WTC11 (cell line): Measurements from ENCODE around the gene TMEM258. TPM values are rescaled to one million over a fixed set of nuclear protein-coding genes. Genes with fewer than 3 reads are reported as not detected.

ENCODE experiments used
- ATAC-seq: fragments of 200-7000 bp; cut with Tn5 transposase; 2 replicates; pipeline ENCODE4 v1.10.0; 2021; ENCODE audit warnings: mild to moderate bottlenecking, moderate library complexity
- CTCF ChIA-PET: fragments of 300-600 bp; sonication (Branson Sonifier 250); formaldehyde crosslinking; loops from one replicate; lab custom pipeline; 2021; ENCODE audit warnings: antibody characterized with exemption; lab: Charles Lee
- POLR2A ChIA-PET: fragments of 350-600 bp; sonication (Branson Sonifier 250); formaldehyde crosslinking; loops from one replicate; lab custom pipeline; 2021; ENCODE audit warnings: antibody characterized with exemption; lab: Charles Lee
- DNase-seq: peaks from one replicate; pipeline ENCODE4 v3.0.0; 2021; ENCODE audit warnings: low spot score
- H3K27ac Mint-ChIP-seq: 2 replicates; pipeline ENCODE4 v1.8.0; 2021; ENCODE audit warnings: mixed read lengths
- H3K27me3 Mint-ChIP-seq: 2 replicates; pipeline ENCODE4 v1.8.0; 2021; ENCODE audit warnings: low read depth, mild to moderate bottlenecking, moderate library complexity, mixed read lengths
- H3K36me3 Mint-ChIP-seq: 2 replicates; pipeline ENCODE4 v1.8.0; 2021; ENCODE audit warnings: mixed read lengths
- H3K4me1 Mint-ChIP-seq: 2 replicates; pipeline ENCODE4 v1.8.0; 2022; ENCODE audit warnings: mixed read lengths
- H3K4me3 Mint-ChIP-seq: 2 replicates; pipeline ENCODE4 v1.8.0; 2021; ENCODE audit warnings: mild to moderate bottlenecking, moderate library complexity, mixed read lengths
- H3K9me3 Mint-ChIP-seq: 2 replicates; pipeline ENCODE4 v1.8.0; 2021; ENCODE audit warnings: mixed read lengths
- ESRRA ChIP-seq: sonication (generic); formaldehyde crosslinking; IDR thresholded peaks from 2 replicates; pipeline ENCODE4 v1.8.1; 2022; ENCODE audit warnings: mild to moderate bottlenecking, missing genetic modification reagents, borderline replicate concordance
- GTF2I ChIP-seq: fragments of 250-450 bp; sonication (Bioruptor Pico); conservative IDR thresholded peaks from 2 replicates; pipeline ENCODE4 v1.4.0; 2021; ENCODE audit warnings: mild to moderate bottlenecking
- JAZF1 ChIP-seq: fragments of 250-450 bp; sonication (Bioruptor Pico); IDR thresholded peaks from 2 replicates; pipeline ENCODE4 v1.9.0; 2021; ENCODE audit warnings: moderate library complexity, mild to moderate bottlenecking, inconsistent platforms
- JUN ChIP-seq: sonication (generic); formaldehyde crosslinking; IDR thresholded peaks from 2 replicates; pipeline ENCODE4 v1.8.0; 2023; ENCODE audit warnings: mild to moderate bottlenecking, missing genetic modification reagents
- SMAD4 ChIP-seq: sonication (generic); formaldehyde crosslinking; IDR thresholded peaks from 2 replicates; pipeline ENCODE4 v1.8.0; 2022; ENCODE audit warnings: mild to moderate bottlenecking, missing genetic modification reagents
- ZBTB21 ChIP-seq: sonication (generic); formaldehyde crosslinking; IDR thresholded peaks from 2 replicates; pipeline ENCODE4 v1.8.1; 2023; ENCODE audit warnings: mild to moderate bottlenecking, missing genetic modification reagents, borderline replicate concordance
- ZNF416 ChIP-seq: fragments of 250-450 bp; sonication (Bioruptor Pico); IDR thresholded peaks from 2 replicates; pipeline ENCODE4 v1.9.0; 2021; ENCODE audit warnings: mild to moderate bottlenecking, inconsistent platforms
- total RNA-seq: library from RNA; stranded (reverse); gene quantifications from 3 replicates; pipeline ENCODE4 v1.2.3, GENCODE V29; 2021
- TF ChIP-seq, protein P1 (sequence below): sonication (generic); formaldehyde crosslinking; IDR thresholded peaks from 2 replicates; pipeline ENCODE4 v1.8.0; 2023; ENCODE audit warnings: missing genetic modification reagents, mild to moderate bottlenecking, borderline replicate concordance
- TF ChIP-seq, protein P2 (sequence below): fragments of 250-450 bp; sonication (Bioruptor Pico); IDR thresholded peaks from 2 replicates; pipeline ENCODE4 v1.8.0; 2021; ENCODE audit warnings: mild to moderate bottlenecking
- TF ChIP-seq, protein P3 (sequence below): fragments of 250-450 bp; sonication (Bioruptor Pico); IDR thresholded peaks from 2 replicates; pipeline ENCODE4 v1.9.0; 2021; ENCODE audit warnings: moderate library complexity, mild to moderate bottlenecking, inconsistent platforms, borderline replicate concordance
- TF ChIP-seq, protein P4 (sequence below): fragments of 250-450 bp; sonication (Bioruptor Pico); IDR thresholded peaks from 2 replicates; pipeline ENCODE4 v1.9.0; 2021; ENCODE audit warnings: mild to moderate bottlenecking, borderline replicate concordance
- TF ChIP-seq, protein P5 (sequence below): sonication (generic); formaldehyde crosslinking; IDR thresholded peaks from 2 replicates; pipeline ENCODE4 v1.8.0; 2022; ENCODE audit warnings: missing genetic modification reagents
- TF ChIP-seq, protein P6 (sequence below): sonication (generic); formaldehyde crosslinking; IDR thresholded peaks from 2 replicates; pipeline ENCODE4 v1.8.1; 2023; ENCODE audit warnings: mild to moderate bottlenecking, missing genetic modification reagents, borderline replicate concordance

TMEM258 gene
- total RNA-seq, 1 experiment from 2014 or later = 175 TPM

DNA sequence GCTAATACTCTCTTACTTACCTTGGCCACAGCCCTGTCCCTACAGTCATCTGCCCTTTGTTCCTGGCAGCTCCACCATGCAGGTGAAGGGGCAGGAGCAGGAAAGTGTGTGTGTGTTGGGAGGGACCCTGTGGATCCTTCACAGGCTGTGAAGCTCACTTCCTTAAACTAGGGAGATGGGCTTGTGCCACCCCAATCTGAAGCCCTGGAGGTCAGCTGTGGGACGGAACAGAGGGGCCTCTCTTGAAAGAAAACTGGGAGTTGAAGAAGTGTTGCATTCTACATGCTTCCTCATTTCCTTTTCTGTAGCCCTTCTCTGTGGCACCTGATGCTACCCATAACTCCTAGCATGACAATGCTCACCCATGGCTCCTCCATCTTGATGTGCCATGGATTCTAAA, 12.7 kb upstream of the TMEM258 start:
- peaks cover 78% of the 10 kb centered on the region for H3K36me3 Mint-ChIP-seq
- TF ChIP-seq ESRRA (CRISPR knock-in tag) (no peak), ZNF416 (no peak), SMAD4 (CRISPR knock-in tag) (no peak), JAZF1 (no peak), GTF2I (CRISPR knock-in tag) (no peak), JUN (CRISPR knock-in tag) (no peak), ZBTB21 (no peak)
- TF ChIP-seq, protein P1, sequence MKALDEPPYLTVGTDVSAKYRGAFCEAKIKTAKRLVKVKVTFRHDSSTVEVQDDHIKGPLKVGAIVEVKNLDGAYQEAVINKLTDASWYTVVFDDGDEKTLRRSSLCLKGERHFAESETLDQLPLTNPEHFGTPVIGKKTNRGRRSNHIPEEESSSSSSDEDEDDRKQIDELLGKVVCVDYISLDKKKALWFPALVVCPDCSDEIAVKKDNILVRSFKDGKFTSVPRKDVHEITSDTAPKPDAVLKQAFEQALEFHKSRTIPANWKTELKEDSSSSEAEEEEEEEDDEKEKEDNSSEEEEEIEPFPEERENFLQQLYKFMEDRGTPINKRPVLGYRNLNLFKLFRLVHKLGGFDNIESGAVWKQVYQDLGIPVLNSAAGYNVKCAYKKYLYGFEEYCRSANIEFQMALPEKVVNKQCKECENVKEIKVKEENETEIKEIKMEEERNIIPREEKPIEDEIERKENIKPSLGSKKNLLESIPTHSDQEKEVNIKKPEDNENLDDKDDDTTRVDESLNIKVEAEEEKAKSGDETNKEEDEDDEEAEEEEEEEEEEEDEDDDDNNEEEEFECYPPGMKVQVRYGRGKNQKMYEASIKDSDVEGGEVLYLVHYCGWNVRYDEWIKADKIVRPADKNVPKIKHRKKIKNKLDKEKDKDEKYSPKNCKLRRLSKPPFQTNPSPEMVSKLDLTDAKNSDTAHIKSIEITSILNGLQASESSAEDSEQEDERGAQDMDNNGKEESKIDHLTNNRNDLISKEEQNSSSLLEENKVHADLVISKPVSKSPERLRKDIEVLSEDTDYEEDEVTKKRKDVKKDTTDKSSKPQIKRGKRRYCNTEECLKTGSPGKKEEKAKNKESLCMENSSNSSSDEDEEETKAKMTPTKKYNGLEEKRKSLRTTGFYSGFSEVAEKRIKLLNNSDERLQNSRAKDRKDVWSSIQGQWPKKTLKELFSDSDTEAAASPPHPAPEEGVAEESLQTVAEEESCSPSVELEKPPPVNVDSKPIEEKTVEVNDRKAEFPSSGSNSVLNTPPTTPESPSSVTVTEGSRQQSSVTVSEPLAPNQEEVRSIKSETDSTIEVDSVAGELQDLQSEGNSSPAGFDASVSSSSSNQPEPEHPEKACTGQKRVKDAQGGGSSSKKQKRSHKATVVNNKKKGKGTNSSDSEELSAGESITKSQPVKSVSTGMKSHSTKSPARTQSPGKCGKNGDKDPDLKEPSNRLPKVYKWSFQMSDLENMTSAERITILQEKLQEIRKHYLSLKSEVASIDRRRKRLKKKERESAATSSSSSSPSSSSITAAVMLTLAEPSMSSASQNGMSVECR = no peak
- TF ChIP-seq, protein P2, sequence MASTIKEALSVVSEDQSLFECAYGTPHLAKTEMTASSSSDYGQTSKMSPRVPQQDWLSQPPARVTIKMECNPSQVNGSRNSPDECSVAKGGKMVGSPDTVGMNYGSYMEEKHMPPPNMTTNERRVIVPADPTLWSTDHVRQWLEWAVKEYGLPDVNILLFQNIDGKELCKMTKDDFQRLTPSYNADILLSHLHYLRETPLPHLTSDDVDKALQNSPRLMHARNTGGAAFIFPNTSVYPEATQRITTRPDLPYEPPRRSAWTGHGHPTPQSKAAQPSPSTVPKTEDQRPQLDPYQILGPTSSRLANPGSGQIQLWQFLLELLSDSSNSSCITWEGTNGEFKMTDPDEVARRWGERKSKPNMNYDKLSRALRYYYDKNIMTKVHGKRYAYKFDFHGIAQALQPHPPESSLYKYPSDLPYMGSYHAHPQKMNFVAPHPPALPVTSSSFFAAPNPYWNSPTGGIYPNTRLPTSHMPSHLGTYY (CRISPR knock-in tag) = no peak
- TF ChIP-seq, protein P3, sequence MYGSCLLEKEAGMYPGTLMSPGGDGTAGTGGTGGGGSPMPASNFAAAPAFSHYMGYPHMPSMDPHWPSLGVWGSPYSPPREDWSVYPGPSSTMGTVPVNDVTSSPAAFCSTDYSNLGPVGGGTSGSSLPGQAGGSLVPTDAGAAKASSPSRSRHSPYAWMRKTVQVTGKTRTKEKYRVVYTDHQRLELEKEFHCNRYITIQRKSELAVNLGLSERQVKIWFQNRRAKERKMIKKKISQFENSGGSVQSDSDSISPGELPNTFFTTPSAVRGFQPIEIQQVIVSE = no peak
- TF ChIP-seq, protein P4, sequence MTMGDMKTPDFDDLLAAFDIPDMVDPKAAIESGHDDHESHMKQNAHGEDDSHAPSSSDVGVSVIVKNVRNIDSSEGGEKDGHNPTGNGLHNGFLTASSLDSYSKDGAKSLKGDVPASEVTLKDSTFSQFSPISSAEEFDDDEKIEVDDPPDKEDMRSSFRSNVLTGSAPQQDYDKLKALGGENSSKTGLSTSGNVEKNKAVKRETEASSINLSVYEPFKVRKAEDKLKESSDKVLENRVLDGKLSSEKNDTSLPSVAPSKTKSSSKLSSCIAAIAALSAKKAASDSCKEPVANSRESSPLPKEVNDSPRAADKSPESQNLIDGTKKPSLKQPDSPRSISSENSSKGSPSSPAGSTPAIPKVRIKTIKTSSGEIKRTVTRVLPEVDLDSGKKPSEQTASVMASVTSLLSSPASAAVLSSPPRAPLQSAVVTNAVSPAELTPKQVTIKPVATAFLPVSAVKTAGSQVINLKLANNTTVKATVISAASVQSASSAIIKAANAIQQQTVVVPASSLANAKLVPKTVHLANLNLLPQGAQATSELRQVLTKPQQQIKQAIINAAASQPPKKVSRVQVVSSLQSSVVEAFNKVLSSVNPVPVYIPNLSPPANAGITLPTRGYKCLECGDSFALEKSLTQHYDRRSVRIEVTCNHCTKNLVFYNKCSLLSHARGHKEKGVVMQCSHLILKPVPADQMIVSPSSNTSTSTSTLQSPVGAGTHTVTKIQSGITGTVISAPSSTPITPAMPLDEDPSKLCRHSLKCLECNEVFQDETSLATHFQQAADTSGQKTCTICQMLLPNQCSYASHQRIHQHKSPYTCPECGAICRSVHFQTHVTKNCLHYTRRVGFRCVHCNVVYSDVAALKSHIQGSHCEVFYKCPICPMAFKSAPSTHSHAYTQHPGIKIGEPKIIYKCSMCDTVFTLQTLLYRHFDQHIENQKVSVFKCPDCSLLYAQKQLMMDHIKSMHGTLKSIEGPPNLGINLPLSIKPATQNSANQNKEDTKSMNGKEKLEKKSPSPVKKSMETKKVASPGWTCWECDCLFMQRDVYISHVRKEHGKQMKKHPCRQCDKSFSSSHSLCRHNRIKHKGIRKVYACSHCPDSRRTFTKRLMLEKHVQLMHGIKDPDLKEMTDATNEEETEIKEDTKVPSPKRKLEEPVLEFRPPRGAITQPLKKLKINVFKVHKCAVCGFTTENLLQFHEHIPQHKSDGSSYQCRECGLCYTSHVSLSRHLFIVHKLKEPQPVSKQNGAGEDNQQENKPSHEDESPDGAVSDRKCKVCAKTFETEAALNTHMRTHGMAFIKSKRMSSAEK (CRISPR knock-in tag) = no peak
- TF ChIP-seq, protein P5, sequence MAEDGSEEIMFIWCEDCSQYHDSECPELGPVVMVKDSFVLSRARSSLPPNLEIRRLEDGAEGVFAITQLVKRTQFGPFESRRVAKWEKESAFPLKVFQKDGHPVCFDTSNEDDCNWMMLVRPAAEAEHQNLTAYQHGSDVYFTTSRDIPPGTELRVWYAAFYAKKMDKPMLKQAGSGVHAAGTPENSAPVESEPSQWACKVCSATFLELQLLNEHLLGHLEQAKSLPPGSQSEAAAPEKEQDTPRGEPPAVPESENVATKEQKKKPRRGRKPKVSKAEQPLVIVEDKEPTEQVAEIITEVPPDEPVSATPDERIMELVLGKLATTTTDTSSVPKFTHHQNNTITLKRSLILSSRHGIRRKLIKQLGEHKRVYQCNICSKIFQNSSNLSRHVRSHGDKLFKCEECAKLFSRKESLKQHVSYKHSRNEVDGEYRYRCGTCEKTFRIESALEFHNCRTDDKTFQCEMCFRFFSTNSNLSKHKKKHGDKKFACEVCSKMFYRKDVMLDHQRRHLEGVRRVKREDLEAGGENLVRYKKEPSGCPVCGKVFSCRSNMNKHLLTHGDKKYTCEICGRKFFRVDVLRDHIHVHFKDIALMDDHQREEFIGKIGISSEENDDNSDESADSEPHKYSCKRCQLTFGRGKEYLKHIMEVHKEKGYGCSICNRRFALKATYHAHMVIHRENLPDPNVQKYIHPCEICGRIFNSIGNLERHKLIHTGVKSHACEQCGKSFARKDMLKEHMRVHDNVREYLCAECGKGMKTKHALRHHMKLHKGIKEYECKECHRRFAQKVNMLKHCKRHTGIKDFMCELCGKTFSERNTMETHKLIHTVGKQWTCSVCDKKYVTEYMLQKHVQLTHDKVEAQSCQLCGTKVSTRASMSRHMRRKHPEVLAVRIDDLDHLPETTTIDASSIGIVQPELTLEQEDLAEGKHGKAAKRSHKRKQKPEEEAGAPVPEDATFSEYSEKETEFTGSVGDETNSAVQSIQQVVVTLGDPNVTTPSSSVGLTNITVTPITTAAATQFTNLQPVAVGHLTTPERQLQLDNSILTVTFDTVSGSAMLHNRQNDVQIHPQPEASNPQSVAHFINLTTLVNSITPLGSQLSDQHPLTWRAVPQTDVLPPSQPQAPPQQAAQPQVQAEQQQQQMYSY (CRISPR knock-in tag) = no peak
- TF ChIP-seq, protein P6, sequence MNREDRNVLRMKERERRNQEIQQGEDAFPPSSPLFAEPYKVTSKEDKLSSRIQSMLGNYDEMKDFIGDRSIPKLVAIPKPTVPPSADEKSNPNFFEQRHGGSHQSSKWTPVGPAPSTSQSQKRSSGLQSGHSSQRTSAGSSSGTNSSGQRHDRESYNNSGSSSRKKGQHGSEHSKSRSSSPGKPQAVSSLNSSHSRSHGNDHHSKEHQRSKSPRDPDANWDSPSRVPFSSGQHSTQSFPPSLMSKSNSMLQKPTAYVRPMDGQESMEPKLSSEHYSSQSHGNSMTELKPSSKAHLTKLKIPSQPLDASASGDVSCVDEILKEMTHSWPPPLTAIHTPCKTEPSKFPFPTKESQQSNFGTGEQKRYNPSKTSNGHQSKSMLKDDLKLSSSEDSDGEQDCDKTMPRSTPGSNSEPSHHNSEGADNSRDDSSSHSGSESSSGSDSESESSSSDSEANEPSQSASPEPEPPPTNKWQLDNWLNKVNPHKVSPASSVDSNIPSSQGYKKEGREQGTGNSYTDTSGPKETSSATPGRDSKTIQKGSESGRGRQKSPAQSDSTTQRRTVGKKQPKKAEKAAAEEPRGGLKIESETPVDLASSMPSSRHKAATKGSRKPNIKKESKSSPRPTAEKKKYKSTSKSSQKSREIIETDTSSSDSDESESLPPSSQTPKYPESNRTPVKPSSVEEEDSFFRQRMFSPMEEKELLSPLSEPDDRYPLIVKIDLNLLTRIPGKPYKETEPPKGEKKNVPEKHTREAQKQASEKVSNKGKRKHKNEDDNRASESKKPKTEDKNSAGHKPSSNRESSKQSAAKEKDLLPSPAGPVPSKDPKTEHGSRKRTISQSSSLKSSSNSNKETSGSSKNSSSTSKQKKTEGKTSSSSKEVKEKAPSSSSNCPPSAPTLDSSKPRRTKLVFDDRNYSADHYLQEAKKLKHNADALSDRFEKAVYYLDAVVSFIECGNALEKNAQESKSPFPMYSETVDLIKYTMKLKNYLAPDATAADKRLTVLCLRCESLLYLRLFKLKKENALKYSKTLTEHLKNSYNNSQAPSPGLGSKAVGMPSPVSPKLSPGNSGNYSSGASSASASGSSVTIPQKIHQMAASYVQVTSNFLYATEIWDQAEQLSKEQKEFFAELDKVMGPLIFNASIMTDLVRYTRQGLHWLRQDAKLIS = no peak
- no peak overlapping the region for H3K4me3 Mint-ChIP-seq
- ChIA-PET POLR2A (interaction anchor here (0.9 kb wide), 1 partner anchor 10 kb away, joined by 4 read pairs; no protein-coding TSS in a partner anchor), CTCF (interaction anchor here (1.6 kb wide), 1 partner anchor 8 kb away, joined by 9 read pairs; no protein-coding TSS in a partner anchor)
- H3K9me3 Mint-ChIP-seq = no peaks in the 10 kb centered on the region
- no peaks in the 10 kb centered on the region for H3K4me1 Mint-ChIP-seq
- ATAC-seq (no peak), DNase-seq (no peak)
- no peaks in the 10 kb centered on the region for H3K27me3 Mint-ChIP-seq
- H3K27ac Mint-ChIP-seq = no peak overlapping the region
